Tibial nerve (tissue), 3 donors: ENCODE measurements around the gene TRPM1.

Experiments
- CTCF ChIP-seq, 5 experiments: fragments of 200-600 bp in 3 of 5; fragments of 450-650 bp in 2 of 5; sonication (generic) in 3 of 5; IDR thresholded peaks; one replicate each; pipeline ENCODE4 v1.5.1; 2016 to 2019; ENCODE audit warnings: antibody characterized with exemption in 5 of 5, mild to moderate bottlenecking in 3 of 5, moderate library complexity in 2 of 5
- POLR2A ChIP-seq, 2 donors: fragments of 450-650 bp; IDR thresholded peaks; one replicate each; pipeline ENCODE4 v1.6.1; 2017; ENCODE audit warnings: antibody characterized with exemption in 2 of 2, mild to moderate bottlenecking in 2 of 2, moderate library complexity in 2 of 2

GRCh38 chr15:31147456-31147855, 45.9 kb upstream of the TRPM1 start:
- no peak for TF ChIP-seq CTCF (IDR thresholded peaks at IDR 0.05)
- no peak for TF ChIP-seq POLR2A (IDR thresholded peaks at IDR 0.05)
